Hypothalamus (tissue), 51 donors: ENCODE results near the gene TNRC6A.

Experiments used
- DNase-seq, 51 donors: peaks; one replicate each; lab custom pipeline; 2025; lab: John Stamatoyannopoulos, UW

The TNRC6A gene

DNA sequence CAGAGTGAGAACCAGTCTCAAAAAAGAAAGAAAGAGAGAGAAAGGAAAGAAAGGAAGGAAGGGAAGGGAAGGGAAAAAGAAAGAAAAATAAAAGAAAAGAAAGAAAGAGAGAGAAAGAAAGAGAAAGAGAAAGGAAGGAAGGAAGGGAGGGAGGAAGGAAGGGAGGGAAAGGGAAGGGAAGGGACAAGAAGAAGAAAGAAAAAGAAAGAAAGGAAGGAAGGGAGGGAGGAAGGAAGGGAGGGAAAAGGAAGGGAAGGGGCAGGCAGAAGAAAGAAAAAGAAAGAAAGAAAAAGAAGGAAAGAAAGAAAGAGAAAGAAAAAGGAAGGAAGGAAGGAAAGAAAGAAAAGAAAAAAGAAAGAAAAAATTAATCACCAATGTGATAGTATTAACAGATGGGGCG is 132.0 kb downstream of the TNRC6A start:
- no peak for DNase-seq

DNA sequence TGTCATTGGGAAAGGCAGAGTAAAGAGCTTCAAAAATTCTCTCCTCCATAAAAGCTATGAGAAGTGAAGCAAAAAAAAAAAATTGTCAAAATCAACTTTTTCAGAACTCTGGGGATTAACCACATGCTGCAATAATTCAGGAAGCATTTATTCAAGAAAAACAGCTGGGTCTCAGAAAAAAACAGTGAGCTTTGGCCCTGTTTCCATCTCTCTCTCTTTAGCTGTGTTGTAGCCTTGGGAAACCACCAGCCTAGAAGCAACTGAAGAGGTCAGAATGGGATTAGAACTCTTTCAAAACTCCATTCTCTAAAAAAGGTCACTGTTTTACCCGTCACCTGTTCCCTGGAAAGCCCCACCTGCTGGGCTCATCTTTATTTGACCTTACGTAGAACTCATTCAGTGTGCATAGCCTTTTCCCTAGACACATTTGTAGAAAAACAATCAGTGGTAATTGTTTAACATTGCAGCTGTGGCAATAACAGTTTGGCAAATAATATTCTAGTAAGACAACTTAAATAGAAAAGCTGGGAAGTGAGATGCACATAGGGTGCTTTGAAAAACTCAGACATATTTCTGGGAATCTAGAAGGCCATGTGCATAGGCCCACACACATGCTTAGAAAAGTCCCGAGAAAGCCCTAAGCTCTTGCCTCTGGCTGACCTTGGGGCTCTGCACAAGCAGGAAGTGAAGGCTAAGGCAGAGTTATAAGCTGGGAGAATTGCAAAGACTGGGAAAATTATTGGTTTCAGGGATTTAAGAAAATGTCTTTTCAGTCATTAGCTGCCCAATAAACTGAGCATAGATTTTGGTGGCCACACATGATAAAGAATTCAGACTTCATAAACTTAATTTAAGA is 134.4 kb downstream of the TNRC6A start:
- no peak for DNase-seq

DNA sequence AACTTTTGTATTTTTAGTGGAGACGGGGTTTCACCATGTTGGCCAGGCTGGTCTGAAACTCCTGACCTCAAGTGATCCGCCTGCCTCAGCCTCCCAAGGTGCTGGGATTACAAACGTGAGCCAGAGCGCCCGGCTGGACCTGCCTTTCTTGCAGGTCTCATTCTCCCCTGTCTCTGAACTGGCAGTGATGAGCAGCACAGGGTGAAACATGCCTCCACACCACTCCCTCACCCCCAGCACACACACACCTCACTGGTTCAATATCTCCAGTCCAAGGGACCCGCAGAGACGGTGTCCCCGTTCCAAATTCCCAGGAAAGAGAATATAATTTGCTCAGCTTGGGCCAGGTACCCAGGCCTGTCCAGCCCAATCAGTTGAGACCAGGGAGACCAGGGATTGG is 139.6 kb downstream of the TNRC6A start:
- DNase-seq = no peak

DNA sequence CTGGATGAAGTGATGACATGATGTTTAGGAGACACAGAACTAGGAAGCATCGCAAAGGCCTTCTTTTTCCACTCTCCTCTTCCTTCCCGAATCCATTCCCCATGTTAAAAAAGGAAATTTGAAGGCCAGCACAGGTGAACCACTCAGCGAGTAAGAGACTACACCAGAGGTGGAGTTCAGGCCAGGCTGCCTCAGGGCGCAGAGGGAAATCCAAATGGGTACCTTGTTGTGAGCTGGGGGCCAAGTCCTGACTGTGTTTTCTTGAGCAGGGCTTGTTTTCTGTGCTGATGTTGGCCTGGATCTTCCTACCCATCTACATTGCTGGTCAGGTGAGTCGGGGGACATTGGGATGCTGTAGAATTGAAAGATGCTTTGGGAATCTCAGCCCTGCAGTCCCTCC is 142.4 kb downstream of the TNRC6A start:
- no peak for DNase-seq

DNA sequence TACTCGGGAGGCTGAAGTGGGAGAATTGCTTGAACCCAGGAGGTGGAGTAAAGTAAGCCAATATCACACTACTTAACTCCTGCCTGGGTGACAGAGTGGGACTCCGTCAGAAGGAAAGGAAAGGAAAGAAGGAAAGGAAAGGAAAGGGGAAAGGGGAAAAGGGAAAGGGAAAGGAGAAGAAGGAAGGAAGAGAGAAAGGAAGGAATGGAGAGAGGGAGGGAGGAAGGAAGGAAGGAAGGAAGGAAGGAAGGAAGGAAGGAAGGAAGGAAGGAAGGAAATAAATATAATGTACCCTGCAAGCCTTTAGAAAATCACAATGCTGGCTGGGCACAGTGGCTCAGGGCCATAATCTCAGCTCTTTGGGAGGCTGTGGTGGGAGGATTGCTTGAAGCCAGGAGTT is 143.6 kb downstream of the TNRC6A start:
- no peak for DNase-seq

DNA sequence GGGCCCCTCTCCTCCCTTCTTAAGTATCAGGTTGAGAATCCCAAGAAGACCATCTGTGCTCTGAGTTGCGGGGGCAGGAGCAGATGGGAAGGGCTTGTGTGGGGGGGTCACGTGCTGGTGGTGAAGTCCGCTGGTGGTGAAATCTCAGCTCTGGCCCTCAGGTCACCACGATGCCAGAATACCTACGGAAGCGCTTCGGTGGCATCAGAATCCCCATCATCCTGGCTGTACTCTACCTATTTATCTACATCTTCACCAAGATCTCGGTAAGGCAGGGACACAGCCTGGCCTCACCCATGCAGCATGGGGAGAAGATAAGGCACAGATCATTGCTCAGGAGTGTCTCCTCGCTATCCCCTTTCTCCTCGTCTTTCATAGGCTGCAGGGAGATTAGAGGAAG is 146.0 kb downstream of the TNRC6A start:
- no peak for DNase-seq
